ENCODE results near the gene ICAM2. TPM values are rescaled to one million over a fixed set of nuclear protein-coding genes. Genes with fewer than 3 reads are reported as not detected.
A peak's percentile ranks its signal among the peaks of the same experiment; 100 is the strongest.

Gene ICAM2
- total RNA-seq, 1 experiment from 2014 or later: not detected

DNA sequence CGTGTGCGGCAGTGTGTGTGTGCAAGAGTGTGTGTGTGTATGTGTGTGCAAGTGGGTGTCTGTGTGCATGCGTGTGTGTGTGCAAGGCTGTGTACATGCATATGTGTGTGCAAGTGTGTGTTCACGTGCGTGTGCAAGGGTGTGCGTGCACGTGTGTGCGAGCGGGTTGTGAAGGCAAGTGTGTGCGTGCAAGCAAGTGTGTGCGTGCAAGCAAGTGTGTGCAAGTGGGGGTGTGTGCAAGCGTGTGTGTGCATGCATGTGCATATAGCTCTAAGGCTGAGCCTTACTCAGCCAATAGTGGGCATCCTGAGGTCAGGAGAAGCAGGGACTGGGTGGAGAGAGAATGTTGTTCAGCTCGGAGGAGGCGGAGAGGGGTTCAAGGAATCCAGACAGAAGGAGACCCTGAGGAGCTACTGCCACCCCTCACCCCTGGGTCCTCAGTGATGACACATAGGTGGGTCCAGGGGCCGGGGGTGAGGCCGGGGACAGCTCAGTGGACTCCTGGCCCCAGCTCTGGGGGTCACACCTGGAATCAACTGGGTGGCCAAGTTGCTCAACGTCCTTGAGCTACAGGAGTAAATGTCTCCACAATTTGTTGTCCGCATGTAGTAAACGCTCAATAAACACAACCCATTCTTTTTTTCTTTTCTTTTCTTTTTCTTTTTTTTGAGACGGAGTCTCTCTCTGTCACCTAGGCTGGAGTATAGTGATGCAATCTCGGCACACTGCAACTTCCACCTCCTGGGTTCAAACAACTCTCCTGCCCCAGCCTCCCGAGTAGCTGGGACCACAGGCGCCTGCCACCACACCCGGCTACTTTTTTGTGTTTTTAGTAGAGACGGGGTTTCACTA, 20.5 kb downstream of the ICAM2 start:
- in situ Hi-C loops (cut with HindIII; ENCODE audit: low sequenced_read_pairs): no loop called here
- no peak for DNase-seq (ENCODE audit: low spot score)

DNA sequence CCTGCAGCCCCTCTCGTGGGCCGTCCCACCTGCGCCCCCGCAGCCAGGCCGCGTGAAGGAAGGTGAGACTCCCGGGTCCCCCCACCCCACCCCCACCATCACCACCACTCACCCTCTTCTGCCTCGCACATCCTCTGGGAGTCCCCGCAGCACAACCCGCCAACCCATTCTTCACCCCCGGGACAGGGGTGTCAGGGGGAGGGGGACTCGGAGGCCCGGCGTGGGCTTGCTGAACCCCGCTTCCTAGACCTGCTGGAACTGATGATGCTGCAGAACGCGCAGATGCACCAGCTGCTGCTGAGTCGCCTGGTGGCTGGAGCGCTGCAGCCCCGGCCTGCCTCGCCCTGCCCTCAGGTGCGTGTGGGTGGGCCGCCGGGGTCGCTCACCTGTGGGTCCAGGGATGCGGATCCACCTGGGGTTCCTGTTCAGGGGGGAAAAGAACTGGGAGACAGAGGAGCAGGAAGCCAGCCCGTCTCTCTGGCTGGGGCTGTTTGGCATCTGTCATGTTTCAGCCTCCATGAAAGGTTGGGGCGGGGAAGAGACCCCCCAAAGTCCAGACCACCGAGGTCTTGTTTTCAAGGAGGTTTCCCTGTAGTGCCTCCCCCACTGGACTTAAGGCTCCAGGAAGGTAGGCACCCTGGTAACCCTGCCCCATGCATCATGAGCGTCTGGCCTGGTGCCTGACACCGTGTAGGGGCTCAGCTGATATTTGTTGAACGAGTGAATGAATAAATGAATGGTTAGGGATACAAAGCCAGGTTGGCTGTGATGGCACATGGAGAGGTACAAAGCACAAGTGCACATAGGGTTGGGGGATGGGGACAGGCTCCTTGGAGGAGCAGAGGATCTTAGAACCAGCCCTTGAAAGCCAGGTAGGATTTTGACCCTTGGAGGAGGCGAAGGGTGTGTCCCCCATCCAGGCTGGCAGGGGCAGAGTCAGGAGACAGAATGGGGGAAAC, 21.4 kb downstream of the ICAM2 start:
- DNase-seq (ENCODE audit: low spot score): no peak
- in situ Hi-C loops (cut with HindIII; ENCODE audit: low sequenced_read_pairs): no loop called here

DNA sequence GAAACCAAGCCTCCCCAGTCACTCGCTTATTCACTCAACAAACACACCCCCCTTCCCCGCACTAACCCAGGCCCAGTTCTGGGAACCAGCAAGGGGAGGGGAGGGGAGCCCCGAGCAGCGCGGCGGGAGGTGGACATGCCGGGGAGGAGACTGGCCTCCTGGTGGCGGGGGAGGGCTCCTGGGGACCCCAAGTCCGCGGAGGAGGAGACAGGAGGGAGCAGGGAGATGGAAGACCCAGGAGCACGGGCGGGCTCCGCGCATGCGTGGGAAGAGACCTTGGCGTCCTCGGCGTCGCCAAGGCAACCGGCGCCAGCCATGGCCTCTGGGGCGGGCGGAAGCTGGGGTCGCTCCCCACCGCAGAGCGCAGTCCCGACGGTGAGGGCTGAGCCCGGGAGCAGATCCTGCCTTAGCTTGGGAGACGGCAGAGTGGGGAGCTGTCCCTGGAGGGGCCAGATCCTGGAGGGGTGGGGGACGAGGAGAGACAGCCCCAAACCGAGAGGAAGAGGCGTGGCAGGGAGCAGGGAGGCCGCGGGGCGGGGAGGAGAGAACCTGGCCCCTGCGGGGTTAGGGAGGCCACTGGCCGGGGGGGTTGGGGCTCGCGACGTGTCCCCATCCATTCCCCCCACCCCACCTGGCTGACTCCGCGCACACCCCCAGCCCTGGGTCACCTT, 22.2 kb downstream of the ICAM2 start, which contains the start of gene PRR29:
Gene PRR29 (plus strand): TSS at position 302 of the 671 bp plus-strand sequence. CDS start 14 bp downstream, at position 316.
- in situ Hi-C loops (cut with HindIII; ENCODE audit: low sequenced_read_pairs): no loop called here
- peak; percentile 37 for DNase-seq (ENCODE audit: low spot score)

DNA sequence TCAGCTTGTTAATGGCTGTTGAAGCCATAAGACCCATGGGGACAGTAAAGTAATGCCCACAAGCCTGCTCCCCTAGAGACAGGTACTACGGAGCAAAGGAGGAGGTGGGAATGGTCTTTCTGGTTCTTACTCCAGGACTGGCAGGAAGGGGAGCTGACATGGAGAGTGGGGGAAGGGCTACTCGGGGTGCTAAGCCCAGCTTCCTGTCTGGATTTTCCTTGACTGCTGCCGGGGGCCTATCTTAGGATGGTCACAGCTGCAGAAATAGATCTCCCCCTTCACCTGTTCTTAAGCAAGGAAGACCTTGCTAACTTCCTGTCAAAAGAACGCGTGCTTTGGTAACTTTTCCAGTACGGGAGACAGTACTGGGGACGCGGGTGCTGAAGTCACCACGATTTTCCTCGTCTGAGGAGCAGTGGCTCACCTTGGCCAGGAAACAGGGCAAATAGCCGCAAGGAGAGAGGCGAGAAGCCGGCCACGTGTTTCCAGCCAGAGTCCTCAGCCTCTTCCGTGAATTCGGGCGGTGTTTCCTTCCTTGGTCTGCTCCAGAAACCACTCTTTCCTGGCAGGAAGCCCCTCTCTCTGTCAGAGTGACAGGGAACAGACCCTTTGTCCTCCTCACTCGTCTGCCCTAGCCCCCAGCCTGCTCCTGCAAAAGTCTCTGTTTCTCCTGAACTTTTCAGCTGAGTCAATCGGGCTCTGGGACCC, 22.9 kb downstream of the ICAM2 start:
- in situ Hi-C loops (cut with HindIII; ENCODE audit: low sequenced_read_pairs): no loop called here
- no peak for DNase-seq (ENCODE audit: low spot score)

DNA sequence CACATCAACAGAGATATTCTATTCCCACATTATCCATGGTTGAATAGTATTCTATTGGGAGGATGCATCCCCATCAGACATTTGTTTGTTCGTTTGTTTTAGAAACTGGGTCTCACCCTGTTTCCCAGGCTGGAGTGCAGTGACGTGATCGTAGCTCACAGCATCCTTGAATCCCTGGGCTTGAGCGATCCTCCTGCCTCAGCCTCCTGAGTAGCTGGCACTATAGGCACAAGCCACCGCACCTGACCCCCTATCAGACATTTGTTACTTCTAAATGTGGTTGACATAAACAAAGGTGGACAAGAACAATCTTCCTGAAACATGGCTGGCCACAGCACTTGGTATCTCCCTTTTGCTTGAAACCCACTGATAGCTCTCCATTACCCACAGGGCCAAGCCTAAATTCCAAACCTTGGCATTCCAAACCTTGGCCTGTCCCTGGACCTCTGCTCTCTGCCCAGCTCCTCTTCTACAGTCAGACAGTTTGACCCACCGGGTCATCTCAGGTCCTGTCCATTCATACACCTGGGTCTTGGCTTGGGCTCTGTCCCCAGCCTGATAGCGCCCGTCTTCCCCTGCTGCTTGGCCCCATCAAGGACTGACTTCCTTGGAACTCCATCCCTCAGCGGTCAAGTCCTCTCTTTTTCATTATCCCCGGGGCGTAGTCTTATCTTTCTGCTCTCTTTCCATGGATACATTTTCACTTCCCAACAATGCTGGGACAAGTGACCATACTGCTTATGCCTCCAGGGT, 23.8 kb downstream of the ICAM2 start:
- in situ Hi-C loops (cut with HindIII; ENCODE audit: low sequenced_read_pairs): no loop called here
- no peak for DNase-seq (ENCODE audit: low spot score)

DNA sequence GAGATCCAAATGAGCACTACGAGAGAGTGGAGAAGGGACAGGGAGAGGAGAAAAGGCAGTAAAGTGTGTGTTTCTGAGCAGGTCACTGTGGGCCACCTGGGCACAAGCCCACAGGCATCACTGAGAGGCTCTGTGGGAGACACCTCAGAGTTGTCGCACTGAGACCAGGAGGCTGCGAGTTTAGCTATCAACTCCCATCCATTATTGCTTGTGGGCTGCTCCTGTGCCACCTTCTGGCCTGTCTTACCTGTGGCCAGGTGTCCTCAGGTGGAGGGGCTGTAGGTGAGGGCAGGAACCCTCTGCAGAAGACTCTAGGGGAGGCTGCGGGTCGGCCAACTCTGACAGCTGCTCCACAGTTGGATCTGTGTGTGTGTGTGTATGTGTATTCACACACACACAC, 24.8 kb downstream of the ICAM2 start:
- no peak for DNase-seq (ENCODE audit: low spot score)
- in situ Hi-C loops (cut with HindIII; ENCODE audit: low sequenced_read_pairs): no loop called here

DNA sequence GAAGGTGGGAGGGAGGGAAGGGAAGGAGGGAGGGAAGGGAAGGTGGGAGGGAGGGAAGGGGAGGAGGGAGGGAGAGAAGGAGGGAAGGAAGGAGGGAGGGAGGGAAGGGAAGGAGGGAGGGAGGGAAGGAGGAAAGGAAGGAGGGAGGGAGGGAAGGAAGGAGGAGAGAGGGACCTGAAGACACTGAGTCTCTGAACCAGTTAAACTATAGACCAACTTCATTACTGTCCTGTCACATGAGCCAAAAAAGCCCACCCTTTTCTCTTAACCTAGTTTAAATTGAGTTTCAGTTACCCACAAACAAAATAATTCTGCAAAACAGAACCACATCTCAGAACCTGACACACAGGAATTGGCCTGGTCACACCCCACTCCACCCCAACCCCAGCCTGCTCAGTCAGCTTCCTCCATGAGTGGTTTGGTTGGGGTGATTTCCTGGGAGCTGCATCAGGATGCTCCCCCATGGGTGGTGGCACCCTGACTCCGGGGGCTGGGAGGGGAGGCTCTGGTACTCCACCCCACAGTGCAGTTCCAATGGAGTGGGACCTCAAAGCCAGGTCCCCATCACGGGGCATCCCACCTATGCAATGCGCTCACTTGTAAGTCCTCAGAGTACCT, 27.0 kb downstream of the ICAM2 start:
- no peak for DNase-seq (ENCODE audit: low spot score)
- in situ Hi-C loops (cut with HindIII; ENCODE audit: low sequenced_read_pairs): no loop called here

DNA sequence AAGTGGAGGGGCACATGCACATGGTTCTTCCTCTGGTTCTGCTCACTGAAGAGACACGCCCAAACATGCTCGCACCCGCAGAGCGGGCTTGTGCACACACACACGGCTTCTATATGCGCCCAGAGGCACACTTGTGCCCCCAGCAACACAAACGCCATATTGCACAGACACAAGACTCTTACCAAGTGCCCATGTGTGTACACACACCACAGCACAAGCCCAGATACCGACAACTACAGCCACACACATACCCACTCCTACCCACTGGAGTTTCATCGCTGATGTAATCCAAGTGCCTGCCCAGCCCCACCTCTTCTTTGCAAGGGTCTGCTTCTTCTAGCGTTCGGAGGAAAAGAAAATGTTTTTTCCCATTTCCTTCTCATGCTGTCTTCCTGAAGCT, 28.8 kb downstream of the ICAM2 start:
- in situ Hi-C loops (cut with HindIII; ENCODE audit: low sequenced_read_pairs): no loop called here
- no peak for DNase-seq (ENCODE audit: low spot score)

DNA sequence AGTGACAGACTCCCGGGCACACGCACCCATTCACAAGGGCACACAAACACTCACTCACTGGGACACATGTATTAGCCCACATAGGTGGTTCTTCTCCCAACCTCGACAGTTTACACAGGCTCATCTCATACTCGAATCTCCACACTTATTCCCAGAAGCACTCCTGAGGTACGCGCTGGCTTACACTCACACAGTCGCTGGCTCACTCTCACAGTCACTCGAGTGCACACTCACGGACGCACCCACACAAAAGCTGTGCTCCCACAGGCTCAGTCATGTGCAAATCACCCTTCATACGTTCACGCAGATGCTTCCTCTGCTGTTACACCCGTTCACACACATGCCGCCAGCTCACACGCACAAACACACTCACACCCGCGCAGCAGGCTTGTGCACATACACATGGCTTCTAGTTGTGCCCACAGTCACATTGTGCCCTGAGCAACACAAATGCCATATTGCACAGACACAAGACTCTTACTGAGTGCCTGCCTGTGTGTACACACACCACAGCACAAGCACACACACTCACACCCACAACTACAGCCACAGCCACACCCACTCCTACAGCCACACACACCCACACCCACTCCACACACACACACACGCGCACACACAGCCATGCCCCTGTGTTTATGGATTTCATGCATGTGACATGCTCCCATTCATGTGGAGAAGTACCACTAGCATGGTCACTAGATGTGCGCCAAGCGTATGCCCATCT, 30.6 kb downstream of the ICAM2 start:
- in situ Hi-C loops (cut with HindIII; ENCODE audit: low sequenced_read_pairs): no loop called here
- no peak for DNase-seq (ENCODE audit: low spot score)

DNA sequence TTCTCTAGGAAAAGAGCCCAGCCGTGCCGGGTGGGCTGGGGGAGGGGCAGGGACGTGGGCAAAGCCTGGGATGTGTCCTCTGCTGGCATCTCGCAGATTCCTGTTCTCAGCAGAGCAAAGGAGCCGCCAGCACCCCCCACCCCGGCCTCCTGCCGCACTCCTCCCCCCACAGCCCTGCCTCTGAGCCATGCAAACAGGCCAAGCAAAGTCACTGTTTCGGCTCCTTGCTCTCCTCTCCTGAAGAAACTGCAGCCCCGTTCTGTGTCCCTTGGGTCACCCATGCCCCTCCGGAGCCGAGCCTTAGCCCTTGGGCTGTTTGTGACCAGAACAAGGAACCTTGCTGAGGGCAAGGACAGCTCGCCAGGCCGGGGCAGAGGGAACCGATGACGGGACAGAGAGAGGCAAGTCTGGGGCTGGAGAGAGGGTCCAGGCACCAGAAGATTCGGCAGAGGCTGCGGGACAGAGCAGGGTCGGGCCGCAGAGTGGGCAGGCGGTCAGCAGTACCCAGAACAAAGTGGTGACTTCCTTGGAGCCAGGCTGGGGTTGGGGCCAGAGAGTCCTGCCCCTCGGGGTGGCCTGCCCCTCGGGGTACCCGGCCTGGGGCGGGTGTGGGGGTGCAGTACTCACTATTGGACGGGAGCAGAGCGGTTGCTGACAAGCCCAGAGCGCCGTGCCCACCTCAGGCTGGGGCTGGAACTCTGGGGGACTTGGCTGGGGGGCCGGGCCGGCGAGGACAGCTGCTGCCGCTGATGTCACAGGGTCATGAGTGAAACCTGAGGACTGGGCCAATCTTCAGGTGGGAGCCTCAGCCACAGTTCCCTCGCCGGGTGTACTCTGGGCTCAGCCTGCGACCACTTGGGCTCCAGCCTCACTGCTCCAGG, 31.5 kb downstream of the ICAM2 start:
- DNase-seq (ENCODE audit: low spot score): no peak
- in situ Hi-C loops (cut with HindIII; ENCODE audit: low sequenced_read_pairs): no loop called here

DNA sequence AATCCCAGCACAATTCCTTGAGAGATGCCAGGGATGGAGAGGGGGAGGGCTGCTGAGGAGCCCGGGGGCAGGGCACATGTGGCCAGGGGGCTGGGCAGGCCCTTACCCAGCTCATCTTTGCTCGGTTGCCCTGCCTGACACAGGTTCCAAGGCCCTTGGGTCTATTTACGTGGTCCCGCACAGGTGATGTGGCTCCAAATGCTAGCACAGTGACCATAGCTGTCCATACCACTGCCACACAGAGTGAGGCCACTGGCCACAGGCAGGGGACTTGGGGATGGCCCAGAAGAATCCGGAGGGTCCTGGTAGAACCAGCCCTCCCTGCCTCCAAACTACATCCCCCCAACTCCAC, 32.3 kb downstream of the ICAM2 start:
- in situ Hi-C loops (cut with HindIII; ENCODE audit: low sequenced_read_pairs): no loop called here
- DNase-seq (ENCODE audit: low spot score): no peak

DNA sequence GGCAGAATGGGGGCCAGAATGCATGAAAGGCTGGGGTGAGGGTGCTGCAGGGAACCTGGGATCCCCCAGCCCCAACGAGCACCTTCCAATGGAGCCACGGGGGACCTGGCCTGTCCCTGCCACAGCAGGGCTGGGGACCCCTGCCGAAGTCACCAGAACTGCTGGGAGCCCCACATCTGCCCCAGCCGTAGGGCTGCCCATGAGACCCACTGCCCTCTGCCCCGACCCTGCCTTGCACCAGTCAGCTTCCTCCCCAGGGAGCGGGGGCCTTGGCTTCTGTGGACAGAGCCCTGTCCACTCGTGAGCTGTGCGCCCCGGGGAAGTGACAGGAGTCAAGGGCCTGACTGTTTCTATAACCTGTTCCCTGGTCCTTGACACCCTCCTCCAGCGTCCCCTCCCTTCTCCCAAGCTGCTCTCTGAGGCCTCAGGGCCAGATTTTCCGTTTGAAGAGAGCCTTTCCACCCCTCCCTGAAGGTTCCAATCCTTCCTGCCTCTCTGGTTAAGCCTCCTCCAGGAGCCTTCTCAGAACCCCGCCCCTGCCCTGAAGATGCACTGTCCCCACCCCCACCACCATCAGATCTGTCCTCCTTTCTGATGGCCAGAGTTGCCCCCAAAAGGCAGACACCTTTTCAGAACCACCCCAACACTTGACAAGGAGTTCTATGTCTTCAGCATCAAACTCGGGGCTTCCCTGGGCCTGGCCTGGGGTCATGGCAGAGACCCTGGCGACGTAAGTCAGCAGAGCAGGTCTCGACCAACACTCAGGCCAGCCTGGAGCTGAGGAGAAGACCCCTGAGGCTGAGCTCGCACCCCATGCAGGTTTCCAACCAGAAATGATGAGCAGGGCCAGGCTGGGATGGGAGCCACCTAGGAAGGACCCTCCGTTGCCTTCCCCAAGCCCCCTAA, 33.0 kb downstream of the ICAM2 start:
- DNase-seq (ENCODE audit: low spot score): no peak
- in situ Hi-C loops (cut with HindIII; ENCODE audit: low sequenced_read_pairs): no loop called here

DNA sequence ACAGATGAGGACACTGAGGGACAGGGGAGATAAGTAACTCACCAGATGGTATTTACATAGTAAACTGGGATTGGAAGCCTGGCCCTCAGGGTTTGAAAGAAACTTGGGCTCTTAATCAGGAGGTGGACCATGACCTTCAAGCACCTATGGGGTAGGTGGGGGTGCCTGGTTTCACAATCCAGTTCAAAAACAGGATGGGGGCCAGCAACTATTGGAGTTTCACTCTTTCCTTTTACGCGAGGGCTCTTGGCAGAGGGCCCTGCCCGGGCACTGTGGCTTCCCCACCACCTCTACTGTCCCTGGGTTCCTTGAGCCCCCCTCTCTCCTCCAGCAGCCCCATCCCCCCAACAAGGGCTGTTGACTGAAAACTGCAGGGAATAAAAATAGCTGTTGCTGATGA, 33.6 kb downstream of the ICAM2 start:
- in situ Hi-C loops (cut with HindIII; ENCODE audit: low sequenced_read_pairs): no loop called here
- DNase-seq (ENCODE audit: low spot score): no peak

DNA sequence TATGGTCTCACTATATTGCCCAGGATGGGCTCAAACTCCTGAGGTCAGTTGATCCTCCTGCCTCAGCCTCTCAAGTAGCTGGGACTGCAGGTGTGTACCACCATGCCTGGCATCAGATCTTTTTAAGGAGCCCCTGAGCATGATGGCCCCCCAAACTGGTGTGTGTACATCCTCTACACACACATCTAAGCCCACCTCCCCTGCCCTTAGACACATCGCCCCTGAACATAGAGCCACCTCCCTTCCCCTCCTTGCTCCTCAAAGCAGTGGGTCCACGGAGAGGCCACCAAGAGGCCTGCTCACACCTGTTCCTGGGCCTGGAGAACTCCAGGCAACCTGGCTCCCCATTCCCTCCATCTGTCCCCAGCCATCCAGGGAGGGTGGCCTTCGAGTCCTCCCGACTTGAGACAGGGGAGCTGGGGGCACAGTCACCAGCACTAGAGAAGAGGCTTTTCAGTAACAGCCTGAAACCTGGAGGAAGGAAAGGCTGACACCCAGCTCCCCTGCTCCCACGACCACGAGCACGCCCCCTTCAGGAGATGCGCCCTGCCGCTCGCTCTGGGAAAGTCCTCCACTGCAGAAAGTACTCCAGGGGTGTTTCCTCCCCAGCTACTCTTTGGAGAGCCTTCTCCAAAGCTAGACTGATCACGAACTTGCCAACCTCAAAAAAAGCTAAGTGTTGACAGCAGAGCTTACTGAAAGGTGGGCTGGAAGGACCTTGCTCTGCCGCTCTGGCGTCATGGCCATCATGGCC, 34.9 kb downstream of the ICAM2 start:
- in situ Hi-C loops (cut with HindIII; ENCODE audit: low sequenced_read_pairs): no loop called here
- no peak for DNase-seq (ENCODE audit: low spot score)

Measured in G401 (cell line).